WI38 (cell line): Measurements from ENCODE around the gene SEMA7A.

ENCODE experiments used
- H3K4me3 ChIP-seq: 2 replicates; pipeline ENCODE4 v1.5.1; 2011; ENCODE audit warnings: low read depth, mild to moderate bottlenecking, control low read depth, low read length
- TF ChIP-seq, protein P1 (sequence below): IDR thresholded peaks from 2 replicates; pipeline ENCODE4 v1.5.1; 2012; ENCODE audit warnings: low read depth, mild to moderate bottlenecking, control low read depth, low read length

The SEMA7A gene

GRCh38 chr15:74385733-74386132 lies 48.0 kb downstream of the SEMA7A start:
- H3K4me3 ChIP-seq, result no peak overlapping the region
- TF ChIP-seq, protein P1, sequence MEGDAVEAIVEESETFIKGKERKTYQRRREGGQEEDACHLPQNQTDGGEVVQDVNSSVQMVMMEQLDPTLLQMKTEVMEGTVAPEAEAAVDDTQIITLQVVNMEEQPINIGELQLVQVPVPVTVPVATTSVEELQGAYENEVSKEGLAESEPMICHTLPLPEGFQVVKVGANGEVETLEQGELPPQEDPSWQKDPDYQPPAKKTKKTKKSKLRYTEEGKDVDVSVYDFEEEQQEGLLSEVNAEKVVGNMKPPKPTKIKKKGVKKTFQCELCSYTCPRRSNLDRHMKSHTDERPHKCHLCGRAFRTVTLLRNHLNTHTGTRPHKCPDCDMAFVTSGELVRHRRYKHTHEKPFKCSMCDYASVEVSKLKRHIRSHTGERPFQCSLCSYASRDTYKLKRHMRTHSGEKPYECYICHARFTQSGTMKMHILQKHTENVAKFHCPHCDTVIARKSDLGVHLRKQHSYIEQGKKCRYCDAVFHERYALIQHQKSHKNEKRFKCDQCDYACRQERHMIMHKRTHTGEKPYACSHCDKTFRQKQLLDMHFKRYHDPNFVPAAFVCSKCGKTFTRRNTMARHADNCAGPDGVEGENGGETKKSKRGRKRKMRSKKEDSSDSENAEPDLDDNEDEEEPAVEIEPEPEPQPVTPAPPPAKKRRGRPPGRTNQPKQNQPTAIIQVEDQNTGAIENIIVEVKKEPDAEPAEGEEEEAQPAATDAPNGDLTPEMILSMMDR, result no peak

DNA sequence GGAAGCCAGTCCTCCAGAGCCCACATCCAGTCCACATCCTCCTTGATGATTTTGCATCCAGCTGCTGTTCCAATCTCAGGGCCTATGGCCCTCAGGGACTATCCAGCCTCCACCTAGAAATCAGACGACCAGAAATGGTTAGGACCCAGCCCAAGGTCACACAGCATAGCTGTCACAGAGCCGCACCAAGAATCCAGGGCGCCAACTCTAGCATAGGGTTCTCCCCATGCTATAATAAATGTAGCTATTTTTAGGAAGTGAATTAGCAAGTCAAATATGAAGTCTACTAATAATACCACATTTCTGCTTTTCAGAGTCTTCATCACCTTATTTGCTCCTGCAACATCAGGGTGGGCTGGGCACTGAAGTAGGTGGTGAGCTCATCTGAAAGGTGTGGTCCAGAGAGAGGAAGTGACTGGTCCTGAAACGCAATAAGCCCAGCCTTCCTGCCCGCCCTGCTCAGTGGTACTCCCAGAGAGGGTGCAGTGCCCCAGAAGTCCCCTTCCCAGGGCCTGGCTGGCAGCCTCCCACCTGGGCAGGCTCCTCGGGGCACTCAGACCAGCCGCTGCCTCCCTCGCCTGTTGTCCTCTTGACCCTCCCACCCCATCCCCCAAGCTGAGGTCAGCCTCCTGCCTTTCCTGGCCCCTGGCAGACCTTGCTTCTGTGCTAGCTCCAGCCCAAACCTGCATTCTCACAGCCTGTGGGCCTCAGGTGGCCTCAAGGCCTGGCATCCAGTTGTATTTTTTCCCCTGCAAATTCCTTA lies 48.7 kb downstream of the SEMA7A start:
- TF ChIP-seq, protein P1, result no peak
- H3K4me3 ChIP-seq, result no peak overlapping the region

DNA sequence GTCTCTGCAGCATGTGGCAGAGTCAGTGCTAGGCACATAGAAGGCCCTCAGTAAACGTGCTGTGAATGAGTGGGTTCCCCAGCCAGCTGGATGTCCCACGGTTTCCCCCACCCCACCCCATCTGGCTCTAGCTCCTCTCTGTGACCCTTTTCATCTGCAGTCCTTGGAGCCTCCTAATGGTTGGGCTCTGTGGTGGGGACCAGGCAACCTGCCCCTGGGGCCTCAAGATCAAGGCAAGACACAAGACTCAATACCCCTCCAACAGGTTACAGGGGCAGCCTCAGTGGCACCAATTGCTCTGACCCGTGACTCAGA lies 49.2 kb downstream of the SEMA7A start:
- TF ChIP-seq, protein P1, result no peak
- H3K4me3 ChIP-seq, result no peak overlapping the region

GRCh38 chr15:74383695-74384565 lies 49.8 kb downstream of the SEMA7A start:
- H3K4me3 ChIP-seq, result no peak overlapping the region
- TF ChIP-seq, protein P1, result no peak

DNA sequence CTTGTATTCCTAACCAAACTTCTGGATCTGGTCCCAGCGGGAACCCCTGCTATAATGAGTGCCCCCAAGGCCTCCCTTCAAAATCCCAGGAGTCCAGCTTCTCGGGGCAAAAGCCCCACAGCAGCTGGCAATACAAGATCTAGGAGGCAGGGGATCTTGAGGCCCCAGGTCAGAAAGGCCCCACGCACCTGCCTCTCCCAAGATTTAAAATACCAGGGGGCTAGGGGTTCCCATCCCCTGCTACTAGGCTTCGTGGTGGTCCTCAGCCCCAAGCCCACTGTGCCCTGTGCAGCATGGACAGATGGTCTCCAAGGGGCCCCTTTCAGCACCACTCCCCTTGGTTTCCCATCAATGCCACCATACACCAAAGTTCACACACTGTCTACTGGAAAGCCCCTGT lies 50.5 kb downstream of the SEMA7A start:
- H3K4me3 ChIP-seq, result no peak overlapping the region
- TF ChIP-seq, protein P1, result no peak

DNA sequence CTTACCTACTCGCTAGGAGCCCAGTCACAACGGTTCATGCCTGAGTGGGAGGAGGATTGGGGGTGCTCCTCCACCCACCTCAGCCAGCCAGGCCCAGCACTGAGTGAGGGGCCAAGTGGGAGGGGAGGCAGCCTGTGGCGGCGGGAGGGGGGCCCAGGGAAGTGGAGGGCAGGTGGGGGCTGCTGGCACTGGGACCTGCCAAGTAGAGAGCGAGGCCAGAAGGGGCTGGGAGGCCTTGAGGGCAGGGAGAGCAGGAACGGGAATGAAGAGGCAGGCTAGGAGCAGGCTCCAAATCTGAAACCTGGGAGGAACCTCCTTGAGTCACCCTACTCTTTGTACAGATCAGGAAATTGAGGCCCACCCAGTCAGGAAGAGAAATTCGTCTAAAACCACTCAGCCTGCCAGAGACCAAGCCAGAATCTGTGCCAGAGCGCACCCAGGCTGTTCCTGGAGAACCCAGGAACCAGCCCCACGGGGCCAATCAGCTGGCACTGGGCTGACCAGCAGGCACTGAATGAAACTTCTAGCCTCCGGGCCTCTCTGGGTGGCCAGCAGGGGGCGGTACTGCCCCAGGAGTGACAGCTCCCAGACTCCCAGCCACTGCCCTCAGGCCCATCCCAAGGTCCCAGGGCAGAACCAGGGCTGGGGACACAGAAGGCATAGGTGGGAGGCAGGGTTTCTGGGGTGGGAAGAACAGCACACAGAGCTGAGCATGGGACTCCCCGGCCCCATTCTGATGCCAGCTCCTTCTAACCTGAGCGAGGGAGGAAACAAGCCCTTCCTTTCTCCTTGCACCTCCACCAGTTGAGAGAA lies 51.5 kb downstream of the SEMA7A start:
- TF ChIP-seq, protein P1, result peak; percentile 94

More for the DNA sequence above, 51.5 kb downstream of the SEMA7A start:
- H3K4me3 ChIP-seq, result no peak overlapping the region
